GM12878 (cell line): ENCODE measurements around the gene MRPL33. TPM values are rescaled to one million over a fixed set of nuclear protein-coding genes. Genes with fewer than 3 reads are reported as not detected.

Experiments
- ATAC-seq: fragments of 200-7000 bp; cut with Tn5 transposase; 3 replicates; pipeline ENCODE4 v1.9.1; 2020; ENCODE audit warnings: mild to moderate bottlenecking, moderate library complexity
- BruUV-seq: library from RNA; stranded (reverse); fragments of 400-500 nt; replicated peaks from 2 replicates; lab custom pipeline; 2021; lab: Mats Ljungman, UMichigan
- CTCF ChIA-PET: fragments of 300-600 bp; sonication (Branson Sonifier 250); formaldehyde crosslinking; extraction: SDS; loops from one replicate; lab custom pipeline; 2021; ENCODE audit warnings: inconsistent platforms; lab: Yijun Ruan, JAX
- POLR2A ChIA-PET: fragments of 350-600 bp; formaldehyde crosslinking; extraction: SDS; loops from one replicate; lab custom pipeline; 2021; ENCODE audit warnings: inconsistent platforms; lab: Charles Lee
- RAD21 ChIA-PET: fragments of 300-600 bp; sonication (Branson Sonifier 250); formaldehyde crosslinking; loops from one replicate; lab custom pipeline; 2023; ENCODE audit warnings: antibody characterized with exemption; ENCODE audit not compliant: unreplicated experiment; lab: Charles Lee
- SMC1A ChIA-PET: fragments of 300-600 bp; sonication (Branson Sonifier 250); formaldehyde crosslinking; loops from one replicate; lab custom pipeline; 2023; ENCODE audit not compliant: unreplicated experiment, uncharacterized antibody; lab: Charles Lee
- DNase-seq: peaks from one replicate; pipeline ENCODE4 v3.0.0-alpha.2; 2011; ENCODE audit warnings: low read depth, low spot score
- FAIRE-seq: peaks from 3 replicates; lab custom pipeline; 2011; peaks lifted over from hg19 to GRCh38; lab: Jason Lieb, UNC
- H2AFZ ChIP-seq: 2 replicates; pipeline ENCODE4 v1.6.0; 2011; ENCODE audit warnings: low read depth, low read length, control low read depth; ENCODE audit not compliant: control insufficient read depth
- H3K27ac ChIP-seq: 2 replicates; pipeline ENCODE4 v1.5.1; 2011; ENCODE audit warnings: control low read depth; ENCODE audit not compliant: control insufficient read depth, insufficient read depth
- H3K27me3 ChIP-seq, 2 experiments: replicated peaks in 1 of 2; 2 replicates each; pipeline versions ENCODE4 v1.6.0 to v1.6.1; 2011; ENCODE audit warnings: low read length in 1 of 2; ENCODE audit not compliant: control insufficient read depth in 2 of 2, insufficient read depth in 2 of 2
- H3K36me3 ChIP-seq, 2 experiments: 2 replicates each; pipeline ENCODE4 v1.5.1; 2011; ENCODE audit warnings: low read length in 1 of 2; ENCODE audit not compliant: control insufficient read depth in 2 of 2, insufficient read depth in 2 of 2
- H3K4me1 ChIP-seq: 2 replicates; pipeline ENCODE4 v1.6.1; 2011; ENCODE audit warnings: mild to moderate bottlenecking, low read length, moderate library complexity, mixed read lengths; ENCODE audit not compliant: control insufficient read depth, insufficient read depth
- H3K4me2 ChIP-seq: 2 replicates; pipeline ENCODE4 v1.6.0; 2011; ENCODE audit warnings: control low read depth; ENCODE audit not compliant: control insufficient read depth, insufficient read depth
- H3K4me3 ChIP-seq: fragments of 200-600 bp; sonication (generic); 2 replicates; pipeline ENCODE4 v1.5.1; 2016
- H3K79me2 ChIP-seq: 2 replicates; pipeline ENCODE4 v1.6.0; 2011; ENCODE audit warnings: low read length; ENCODE audit not compliant: control insufficient read depth, insufficient read depth
- H3K9ac ChIP-seq: 2 replicates; pipeline ENCODE4 v1.8.0; 2011; ENCODE audit warnings: low read length, control low read depth, mixed read lengths; ENCODE audit not compliant: control insufficient read depth, insufficient read depth
- H3K9me3 ChIP-seq: replicated peaks from 3 replicates; pipeline ENCODE4 v1.5.1; 2011; ENCODE audit warnings: mild to moderate bottlenecking, low read length; ENCODE audit not compliant: control insufficient read depth, insufficient read depth
- H4K20me1 ChIP-seq: 2 replicates; pipeline ENCODE4 v1.6.0; 2011; ENCODE audit not compliant: control insufficient read depth, insufficient read depth
- KDM1A ChIP-seq: fragments of 200-600 bp; sonication (generic); IDR thresholded peaks from 2 replicates; pipeline ENCODE4 v1.6.1; 2016; ENCODE audit warnings: borderline replicate concordance
- MXI1 ChIP-seq: fragments of 150-350 bp; IDR thresholded peaks from 2 replicates; pipeline ENCODE4 v1.6.1; 2011; ENCODE audit warnings: low read depth, mild to moderate bottlenecking, inconsistent platforms, low read length, improper control_type of control experiment
- MYB ChIP-seq: fragments of 150-350 bp; IDR thresholded peaks from 2 replicates; pipeline ENCODE4 v1.6.1; 2014; ENCODE audit warnings: mild to moderate bottlenecking, low read depth, low read length, borderline replicate concordance
- NRF1 ChIP-seq: conservative IDR thresholded peaks from 2 replicates; pipeline ENCODE4 v1.6.1; 2011; ENCODE audit warnings: mild to moderate bottlenecking, low read depth, low read length, improper control_type of control experiment
- SMAD5 ChIP-seq: IDR thresholded peaks from 2 replicates; pipeline ENCODE4 v1.6.1; 2016; ENCODE audit warnings: antibody characterized with exemption, low read depth
- WGBS: methylation state at CpG from one replicate; pipeline ENCODE4 v1.1.6; 2016; ENCODE audit warnings: low lambda C conversion rate; ENCODE audit not compliant: insufficient replicate concordance, insufficient coverage; ENCODE audit errors: missing lambda C conversion rate; 5-methylcytosine and 5-hydroxymethylcytosine counted together
- in situ Hi-C: fragments of 300-500 bp; cut with MboI; formaldehyde crosslinking; loops from 9 replicates; pipeline ENCODE4 v1.14.3; 2018; ENCODE audit warnings: mixed read lengths
- intact Hi-C: fragments of 100-400 bp; cut with micrococcal nuclease; formaldehyde crosslinking; loops from one replicate; pipeline ENCODE4 v1.14.2; 2022; ENCODE audit not compliant: unreplicated experiment
- polyA plus RNA-seq, 11 experiments: library from polyadenylated mRNA; depleted of rRNA in 4 of 11; unstranded in 6 of 11; stranded (reverse) in 5 of 11; fragments of >200 nt; fragmentation: Nextera tagmentation in 4 of 11; fragmentation: Illumina TruSeq in 1 of 11; extraction: Ambion mirVana in 4 of 11; extraction: Trizol in 1 of 11; gene quantifications; 1 replicate in 1 of 11; 2 replicates in 10 of 11; pipeline versions ENCODE4 v1.2.1 to v1.2.3, GENCODE V29; 2011 to 2016; ENCODE audit warnings: inconsistent platforms in 2 of 11, missing spikeins in 2 of 11, low read depth in 1 of 11
- total RNA-seq, 4 experiments: library from RNA; depleted of rRNA in 3 of 4; stranded (reverse); fragments of >200 nt in 3 of 4; fragmentation: Illumina TruSeq in 1 of 4; extraction: Trizol in 1 of 4; gene quantifications; 2 replicates each; pipeline versions ENCODE4 v1.2.1 to v1.2.3, GENCODE V29; 2013 to 2021

The MRPL33 gene
- total and polyA plus RNA-seq, 10 of the 15 experiments (the other 5 are each of a cell fraction or from before 2014, with no cell fraction given) = 50.1 to 318 (median 160) TPM

DNA sequence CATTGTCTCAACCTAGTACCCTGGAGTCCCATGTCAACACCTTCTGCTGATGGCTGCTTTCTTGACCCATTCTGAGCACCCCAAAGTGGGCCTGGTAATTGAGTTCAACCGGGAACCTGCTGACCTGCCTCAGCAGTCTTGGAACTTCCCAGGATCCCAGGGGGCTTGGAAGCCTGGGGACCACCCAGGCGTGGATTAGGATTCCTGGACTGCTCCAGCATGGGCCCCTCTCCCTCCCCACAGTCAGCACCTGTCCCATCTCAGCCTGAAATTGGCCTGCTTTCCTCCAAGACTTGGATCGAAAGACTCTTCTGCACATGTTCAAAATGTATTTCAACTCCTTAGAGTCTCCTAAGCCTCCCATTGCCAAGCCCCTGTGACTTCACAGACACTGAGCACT is 15.4 kb upstream of the MRPL33 start (continued):
- no peak for TF ChIP-seq MXI1
- no peak for TF ChIP-seq NRF1
- no peak for TF ChIP-seq SMAD5
- TF ChIP-seq KDM1A = no peak
- TF ChIP-seq, all 136 proteins: peak for 0

DNA sequence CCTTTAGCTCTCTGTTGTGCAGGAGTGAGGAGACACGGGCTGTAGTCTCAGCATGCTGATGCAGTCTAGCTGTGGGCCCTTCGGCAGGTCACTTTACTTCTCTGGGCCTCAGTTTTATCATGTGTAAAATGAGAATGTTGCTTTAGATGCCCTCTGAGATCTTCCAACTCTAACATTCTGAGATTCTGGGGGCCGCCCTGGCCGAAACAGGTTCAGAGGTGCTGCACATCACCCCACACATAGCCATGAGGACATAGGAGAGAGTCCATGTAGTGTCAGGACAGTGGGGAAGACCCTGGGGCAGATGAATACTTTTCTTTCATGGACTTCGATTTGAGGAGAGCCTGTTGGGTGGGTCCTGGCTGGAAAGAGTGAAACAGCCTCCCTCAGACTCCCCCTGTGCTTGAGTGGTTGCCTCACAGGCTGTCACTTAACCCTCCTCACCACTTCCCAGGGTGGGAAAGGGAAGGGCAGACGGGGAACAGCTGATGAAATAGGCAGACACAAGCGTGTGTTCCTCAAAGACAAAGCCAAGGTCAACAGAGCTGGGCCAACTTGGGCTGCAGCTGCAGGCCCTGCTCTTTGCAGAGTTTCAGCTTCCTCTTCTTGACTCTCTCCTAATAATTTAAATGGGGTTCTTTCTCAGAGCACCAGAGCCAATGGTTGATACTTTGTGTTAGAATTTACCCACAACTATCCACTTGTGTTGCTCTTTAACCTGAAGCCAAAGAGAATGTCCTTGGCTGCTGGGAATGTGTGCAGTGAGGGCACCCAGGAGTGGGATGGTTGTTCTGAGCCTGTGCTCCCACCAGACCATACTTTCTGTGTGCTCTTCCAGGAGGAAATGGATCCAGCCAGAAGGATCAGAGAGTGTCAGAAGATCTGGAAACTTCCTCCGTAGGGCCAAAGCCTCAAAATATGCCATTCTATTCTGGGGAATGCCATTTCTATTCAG is 14.7 kb upstream of the MRPL33 start:
- FAIRE-seq (no peak), DNase-seq (no peak), ATAC-seq (no peak)
- CTCF ChIA-PET = interaction anchor here (1.2 kb wide), 1 partner anchor 73 kb away, joined by 3 read pairs; no protein-coding TSS in a partner anchor
- H3K79me2 ChIP-seq = no peaks in the 10 kb centered on the region
- no peak for TF ChIP-seq MYB
- no peaks in the 10 kb centered on the region for H3K4me1 ChIP-seq
- 31% methylated on average over 8 of the region's 8 CpGs for WGBS
- no peak overlapping the region for H2AFZ ChIP-seq
- no peaks in the 10 kb centered on the region for H3K36me3 ChIP-seq
- H3K27me3 ChIP-seq = no peaks in the 10 kb centered on the region; a peak in 1 of 4 replicates
- no TSS peak for BruUV-seq
- no peak overlapping the region for H3K27ac ChIP-seq
- POLR2A ChIA-PET = no interaction called here
- no peak overlapping the region for H3K9ac ChIP-seq
- RAD21 ChIA-PET = no interaction called here
- H3K4me2 ChIP-seq = no peak overlapping the region
- no peak overlapping the region for H3K4me3 ChIP-seq
- SMC1A ChIA-PET = interaction anchor here (1.5 kb wide), 1 partner anchor 11 kb away, joined by 6 read pairs; no protein-coding TSS in a partner anchor
- in situ Hi-C loops (no loop called here), intact Hi-C loops (no loop called here)
- H3K9me3 ChIP-seq = no peaks in the 10 kb centered on the region
- no peaks in the 10 kb centered on the region for H4K20me1 ChIP-seq
